H1 (cell line): ENCODE data around the gene PACSIN2. TPM values are rescaled to one million over a fixed set of nuclear protein-coding genes. Genes with fewer than 3 reads are reported as not detected.

Source experiments
- CTCF ChIA-PET: fragments of 300-600 bp; sonication (Branson Sonifier 250); formaldehyde crosslinking; loops from one replicate; lab custom pipeline; 2021; ENCODE audit not compliant: partially characterized antibody; lab: Charles Lee
- POLR2A ChIA-PET: fragments of 300-600 bp; sonication (Branson Sonifier 250); formaldehyde crosslinking; loops from one replicate; lab custom pipeline; 2021; ENCODE audit warnings: inconsistent platforms; ENCODE audit not compliant: partially characterized antibody; lab: Charles Lee
- DNase-seq, 2 experiments: peaks; one replicate each; pipeline versions ENCODE4 v3.0.0 to v3.0.0-alpha.2; 2010 to 2022; ENCODE audit warnings: low spot score in 2 of 2, low read depth in 1 of 2, mixed read lengths in 1 of 2
- FAIRE-seq: peaks from 2 replicates; lab custom pipeline; 2011; peaks lifted over from hg19 to GRCh38; lab: Jason Lieb, UNC
- H2AFZ ChIP-seq: 2 replicates; pipeline ENCODE4 v1.8.1; 2012; ENCODE audit warnings: low read length, inconsistent platforms
- H2AK5ac ChIP-seq: 2 replicates; pipeline ENCODE4 v1.6.1; 2013; ENCODE audit warnings: low read depth, low read length
- H2BK120ac ChIP-seq: replicated peaks from 2 replicates; pipeline ENCODE3; 2013; ENCODE audit warnings: low read depth, low read length, inconsistent platforms
- H2BK12ac ChIP-seq: 2 replicates; pipeline ENCODE4 v1.6.1; 2013; ENCODE audit warnings: low read depth, low read length
- H2BK15ac ChIP-seq: 2 replicates; pipeline ENCODE4 v1.6.1; 2013; ENCODE audit warnings: low read length
- H2BK20ac ChIP-seq: 2 replicates; pipeline ENCODE4 v1.6.1; 2013; ENCODE audit warnings: low read length
- H2BK5ac ChIP-seq: 2 replicates; pipeline ENCODE4 v1.6.1; 2013; ENCODE audit warnings: low read depth, low read length
- H3K14ac ChIP-seq: 2 replicates; pipeline ENCODE4 v1.6.1; 2013; ENCODE audit warnings: inconsistent platforms; ENCODE audit not compliant: insufficient read length
- H3K18ac ChIP-seq: 2 replicates; pipeline ENCODE4 v1.6.1; 2013; ENCODE audit warnings: low read length; ENCODE audit errors: extremely low read depth
- H3K23ac ChIP-seq: 2 replicates; pipeline ENCODE4 v1.6.1; 2013; ENCODE audit warnings: inconsistent platforms; ENCODE audit not compliant: insufficient read length
- H3K23me2 ChIP-seq: 2 replicates; pipeline ENCODE4 v1.6.1; 2013; ENCODE audit warnings: low read depth, low read length
- H3K27ac ChIP-seq: 2 replicates; pipeline ENCODE4 v1.6.1; 2011; ENCODE audit warnings: low read depth, low read length, inconsistent platforms
- H3K27me3 ChIP-seq, 4 experiments: replicated peaks in 1 of 4; 1 replicate in 1 of 4; 2 replicates in 3 of 4; pipeline versions ENCODE4 v1.6.1 to v1.8.1; 2011 to 2013; ENCODE audit warnings: low read length in 3 of 4, mild to moderate bottlenecking in 3 of 4, inconsistent platforms in 2 of 4, mixed read lengths in 2 of 4, moderate library complexity in 1 of 4; ENCODE audit not compliant: control insufficient read depth in 3 of 4, insufficient read depth in 3 of 4; ENCODE audit errors: extremely low read depth in 1 of 4
- H3K36me3 ChIP-seq, 4 experiments: 2 replicates each; pipeline versions ENCODE4 v1.6.1 to v1.8.1; 2011 to 2013; ENCODE audit warnings: mild to moderate bottlenecking in 4 of 4, low read length in 3 of 4, moderate library complexity in 2 of 4, control low read depth in 1 of 4, inconsistent platforms in 1 of 4; ENCODE audit not compliant: insufficient read depth in 4 of 4, control insufficient read depth in 2 of 4
- H3K4ac ChIP-seq: replicated peaks from 2 replicates; pipeline ENCODE3; 2013; ENCODE audit warnings: low read length, low read depth, mixed read lengths, inconsistent platforms; ENCODE audit not compliant: insufficient read length
- H3K4me1 ChIP-seq, 4 experiments: replicated peaks in 1 of 4; 1 replicate in 1 of 4; 2 replicates in 3 of 4; pipeline versions ENCODE4 v1.6.1 to v1.8.1; 2011 to 2013; ENCODE audit warnings: low read length in 3 of 4, inconsistent platforms in 2 of 4, mixed read lengths in 1 of 4; ENCODE audit not compliant: insufficient read depth in 4 of 4, control insufficient read depth in 3 of 4
- H3K4me2 ChIP-seq, 2 experiments: 2 replicates each; pipeline versions ENCODE4 v1.6.1 to v1.8.1; 2011 to 2013; ENCODE audit warnings: low read depth in 2 of 2, low read length in 2 of 2, control low read depth in 1 of 2, inconsistent platforms in 1 of 2, mild to moderate bottlenecking in 1 of 2; ENCODE audit not compliant: insufficient read depth in 1 of 2
- H3K4me3 ChIP-seq, 4 experiments: fragments of 200-600, 300-600 bp in 1 of 4; sonication (generic), shearing (Covaris generic), sonication (Bioruptor Twin) in 1 of 4; 2 replicates each; pipeline versions ENCODE4 v1.5.1 to v1.8.1; 2011 to 2016; ENCODE audit warnings: low read length in 4 of 4, low read depth in 3 of 4, control low read depth in 2 of 4, inconsistent platforms in 2 of 4, mild to moderate bottlenecking in 2 of 4, mixed read lengths in 1 of 4, moderate library complexity in 1 of 4; ENCODE audit not compliant: insufficient read depth in 2 of 4; ENCODE audit errors: extremely low read depth in 1 of 4
- H3K56ac ChIP-seq: replicated peaks from 2 replicates; pipeline ENCODE3; 2013; ENCODE audit warnings: low read depth, mild to moderate bottlenecking, mixed read lengths, low read length, inconsistent platforms; ENCODE audit not compliant: insufficient read length
- H3K79me1 ChIP-seq: 2 replicates; pipeline ENCODE4 v1.6.1; 2013; ENCODE audit warnings: low read depth, low read length, control low read depth
- H3K79me2 ChIP-seq, 2 experiments: 2 replicates each; pipeline versions ENCODE4 v1.6.1 to v1.8.1; 2012 to 2013; ENCODE audit warnings: low read length in 2 of 2, mild to moderate bottlenecking in 2 of 2, inconsistent platforms in 1 of 2; ENCODE audit not compliant: insufficient read depth in 2 of 2, control insufficient read depth in 1 of 2
- H3K9ac ChIP-seq, 4 experiments: replicated peaks in 1 of 4; 1 replicate in 1 of 4; 2 replicates in 3 of 4; pipeline versions ENCODE4 v1.6.1 to v1.8.1; 2011 to 2013; ENCODE audit warnings: low read depth in 3 of 4, low read length in 3 of 4, control low read depth in 2 of 4, mild to moderate bottlenecking in 2 of 4, moderate library complexity in 2 of 4, inconsistent platforms in 1 of 4; ENCODE audit errors: extremely low read depth in 1 of 4
- H3K9me3 ChIP-seq, 2 experiments: 2 replicates each; pipeline versions ENCODE4 v1.6.1 to v1.8.1; 2012 to 2013; ENCODE audit warnings: mild to moderate bottlenecking in 2 of 2, moderate library complexity in 2 of 2, control low read depth in 1 of 2, inconsistent platforms in 1 of 2, low read depth in 1 of 2, low read length in 1 of 2, mixed read lengths in 1 of 2; ENCODE audit not compliant: insufficient read depth in 2 of 2
- H4K20me1 ChIP-seq, 2 experiments: replicated peaks in 1 of 2; 2 replicates each; pipeline versions ENCODE3 to v1.8.1; 2011 to 2013; ENCODE audit warnings: inconsistent platforms in 2 of 2, low read length in 2 of 2, mild to moderate bottlenecking in 1 of 2; ENCODE audit not compliant: insufficient read depth in 2 of 2, control insufficient read depth in 1 of 2
- H4K5ac ChIP-seq: 2 replicates; pipeline ENCODE4 v1.6.1; 2013; ENCODE audit warnings: low read length, low read depth, mixed read lengths, inconsistent platforms; ENCODE audit not compliant: insufficient read length
- H4K8ac ChIP-seq: 2 replicates; pipeline ENCODE4 v1.8.0; 2013; ENCODE audit warnings: mild to moderate bottlenecking, moderate library complexity, low read length, inconsistent platforms; ENCODE audit not compliant: insufficient read depth; ENCODE audit errors: extremely low read depth
- H4K91ac ChIP-seq: replicated peaks from 2 replicates; pipeline ENCODE3; 2013; ENCODE audit warnings: low read length, mixed read lengths, inconsistent platforms; ENCODE audit not compliant: insufficient read length
- CEBPB ChIP-seq: IDR thresholded peaks from 2 replicates; pipeline ENCODE4 v1.6.1; 2012; ENCODE audit warnings: low read depth, low read length
- CHD2 ChIP-seq: IDR thresholded peaks from 2 replicates; pipeline ENCODE4 v1.6.1; 2012; ENCODE audit warnings: low read length, improper control_type of control experiment
- EZH2 ChIP-seq: fragments of 200-600 bp; sonication (generic); IDR thresholded peaks from 2 replicates; pipeline ENCODE4 v1.7.1; 2012; ENCODE audit warnings: low read depth, mild to moderate bottlenecking, moderate library complexity, low read length, inconsistent platforms; ENCODE audit not compliant: severe bottlenecking
- FOSL1 ChIP-seq: IDR thresholded peaks from 2 replicates; pipeline ENCODE4 v1.6.1; 2011; ENCODE audit warnings: mild to moderate bottlenecking, low read depth, low read length, moderate library complexity; ENCODE audit not compliant: insufficient read depth
- GTF2F1 ChIP-seq: IDR thresholded peaks from 2 replicates; pipeline ENCODE4 v1.6.1; 2012; ENCODE audit warnings: low read depth, low read length, improper control_type of control experiment, borderline replicate concordance
- KDM1A ChIP-seq: fragments of 200-600, 300-600 bp; sonication (generic); IDR thresholded peaks from 2 replicates; pipeline ENCODE4 v1.7.1; 2016; ENCODE audit warnings: mild to moderate bottlenecking, low read length, borderline replicate concordance
- RFX5 ChIP-seq: IDR thresholded peaks from 2 replicates; pipeline ENCODE4 v1.6.1; 2011; ENCODE audit warnings: low read depth, low read length, improper control_type of control experiment, borderline replicate concordance
- RNF2 ChIP-seq: fragments of 200-900, 300-1000 bp; sonication (generic); IDR thresholded peaks from 2 replicates; pipeline ENCODE4 v1.7.1; 2016; ENCODE audit warnings: borderline replicate concordance, low read depth, mild to moderate bottlenecking, antibody characterized with exemption, low read length; ENCODE audit not compliant: poor library complexity, severe bottlenecking; ENCODE audit errors: missing control alignments
- SIX5 ChIP-seq: IDR thresholded peaks from 2 replicates; pipeline ENCODE4 v1.6.1; 2011; ENCODE audit warnings: mild to moderate bottlenecking, low read depth, low read length
- SP4 ChIP-seq: IDR thresholded peaks from 2 replicates; pipeline ENCODE4 v1.6.1; 2012; ENCODE audit warnings: low read length, inconsistent platforms
- WGBS, 2 experiments: shearing (Covaris generic) in 1 of 2; methylation state at CpG; one replicate each; pipeline versions ENCODE4 v1.1.6 to v1.1.7; 2013 to 2015; ENCODE audit warnings: low lambda C conversion rate in 2 of 2, mixed read lengths in 2 of 2, inconsistent platforms in 1 of 2, low coverage in 1 of 2, missing lambda C conversion rate in 1 of 2; ENCODE audit not compliant: insufficient replicate concordance in 2 of 2, insufficient coverage in 1 of 2, insufficient read length in 1 of 2; ENCODE audit errors: extremely low coverage in 1 of 2, missing lambda C conversion rate in 1 of 2; 5-methylcytosine and 5-hydroxymethylcytosine counted together
- polyA plus RNA-seq, 7 experiments: library from polyadenylated mRNA; depleted of rRNA in 3 of 7; stranded (reverse) in 5 of 7; unstranded in 2 of 7; fragments of >200 nt in 5 of 7; fragments of 200-250 nt in 2 of 7; gene quantifications; 1 replicate in 5 of 7; 2 replicates in 1 of 7; 4 replicates in 1 of 7; pipeline versions ENCODE4 v1.2.1 to v1.2.3, GENCODE V29; 2011 to 2013; ENCODE audit warnings: missing spikeins in 2 of 7, mixed read lengths in 2 of 7
- total RNA-seq: library from RNA; stranded (reverse); fragmentation: NEBNext Ultra II Directional; extraction: Animal tissue kit (Norgen Biotek cat#: 25700); gene quantifications from 2 replicates; pipeline ENCODE4 v1.2.1, GENCODE V29; 2021
- TF ChIP-seq, protein P1 (sequence below), 3 experiments: IDR thresholded peaks; 1 replicate in 2 of 3; 2 replicates in 1 of 3; pipeline versions ENCODE4 v1.5.1 to v1.6.1; 2011; ENCODE audit warnings: low read length in 3 of 3, mild to moderate bottlenecking in 3 of 3, inconsistent platforms in 2 of 3, low read depth in 1 of 3, moderate library complexity in 1 of 3; ENCODE audit not compliant: insufficient read depth in 1 of 3; ENCODE audit errors: control extremely low read depth in 1 of 3

Gene PACSIN2
- total and polyA plus RNA-seq, 2 of the 8 experiments (the other 6 are each of a cell fraction or from before 2014, with no cell fraction given): 44.8 to 64.2 TPM

DNA sequence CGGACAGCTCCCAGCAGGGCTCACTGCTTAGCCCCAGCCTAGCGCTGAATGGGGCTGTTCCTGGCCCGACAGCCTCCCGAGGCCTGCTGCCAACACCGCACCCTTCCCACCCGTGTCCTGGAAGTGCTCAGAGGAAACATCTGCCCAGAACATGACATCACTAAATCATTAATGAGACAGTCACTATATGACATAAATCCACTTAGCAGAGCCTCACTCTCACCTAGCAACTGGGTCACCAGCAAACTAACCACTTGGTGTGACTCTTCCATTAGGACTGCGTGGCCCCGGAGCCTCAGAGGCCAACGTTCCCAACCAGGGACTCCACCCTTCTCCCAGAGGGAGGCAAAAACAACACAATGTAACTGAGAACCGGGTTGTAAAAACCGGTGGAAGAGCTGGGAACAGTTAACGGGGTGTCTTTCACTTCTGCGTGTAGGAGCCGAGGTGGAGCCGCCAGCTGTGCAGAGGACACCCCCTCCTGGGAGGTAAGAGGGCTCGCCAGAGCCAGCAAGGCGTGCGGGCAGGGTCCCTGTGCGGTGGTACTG, 21.4 kb upstream of the PACSIN2 start:
- ChIA-PET POLR2A (interaction anchor here (1.7 kb wide), 1 partner anchor 22 kb away, joined by 6 read pairs; the partner anchor contains the start of gene PACSIN2), CTCF (interaction anchor here (0.9 to 1.4 kb wide), 3 partner anchors 14 to 141 kb away, joined by 3 to 5 read pairs (median 3); no protein-coding TSS in a partner anchor)
- H3K4me2 ChIP-seq: no peak overlapping the region
- no peak overlapping the region for H2AFZ ChIP-seq
- no peak overlapping the region for H3K18ac ChIP-seq
- no peak overlapping the region for H2BK120ac ChIP-seq
- H4K8ac ChIP-seq: no peak overlapping the region
- no peak overlapping the region for H2AK5ac ChIP-seq
- H3K4me3 ChIP-seq: no peak overlapping the region
- H3K23me2 ChIP-seq: no peaks in the 10 kb centered on the region
- 94% methylated on average over 19 of the region's 19 CpGs; no CpG with 5 or more reads in 1 of the 2 experiments for WGBS, 2 experiments
- no peak overlapping the region for H3K4ac ChIP-seq
- no peaks in the 10 kb centered on the region for H3K36me3 ChIP-seq
- no peak overlapping the region for H2BK20ac ChIP-seq
- no peaks in the 10 kb centered on the region for H3K79me1 ChIP-seq
- no peak overlapping the region for H3K27ac ChIP-seq
- H3K9me3 ChIP-seq: no peaks in the 10 kb centered on the region; a peak in 1 of 4 replicates
- no peaks in the 10 kb centered on the region; a peak in 2 of 7 replicates for H3K4me1 ChIP-seq
- H2BK5ac ChIP-seq: no peak overlapping the region
- no peak for DNase-seq
- H3K79me2 ChIP-seq: no peaks in the 10 kb centered on the region
- H4K91ac ChIP-seq: no peak overlapping the region
- H3K56ac ChIP-seq: no peak overlapping the region
- H3K27me3 ChIP-seq: no peaks in the 10 kb centered on the region
- no peak overlapping the region for H3K9ac ChIP-seq
- no peak overlapping the region for H3K23ac ChIP-seq
- H2BK12ac ChIP-seq: no peak overlapping the region
- no peak overlapping the region for H3K14ac ChIP-seq
- H4K20me1 ChIP-seq: no peaks in the 10 kb centered on the region
- H4K5ac ChIP-seq: no peak overlapping the region
- peak; percentile 71 for FAIRE-seq
- no peak overlapping the region for H2BK15ac ChIP-seq
- TF ChIP-seq FOSL1 (no peak), KDM1A (no peak), SIX5 (no peak), EZH2 (no peak), GTF2F1 (no peak), RFX5 (no peak), CHD2 (no peak), RNF2 (no peak), CEBPB (no peak), SP4 (no peak)
- TF ChIP-seq, protein P1, sequence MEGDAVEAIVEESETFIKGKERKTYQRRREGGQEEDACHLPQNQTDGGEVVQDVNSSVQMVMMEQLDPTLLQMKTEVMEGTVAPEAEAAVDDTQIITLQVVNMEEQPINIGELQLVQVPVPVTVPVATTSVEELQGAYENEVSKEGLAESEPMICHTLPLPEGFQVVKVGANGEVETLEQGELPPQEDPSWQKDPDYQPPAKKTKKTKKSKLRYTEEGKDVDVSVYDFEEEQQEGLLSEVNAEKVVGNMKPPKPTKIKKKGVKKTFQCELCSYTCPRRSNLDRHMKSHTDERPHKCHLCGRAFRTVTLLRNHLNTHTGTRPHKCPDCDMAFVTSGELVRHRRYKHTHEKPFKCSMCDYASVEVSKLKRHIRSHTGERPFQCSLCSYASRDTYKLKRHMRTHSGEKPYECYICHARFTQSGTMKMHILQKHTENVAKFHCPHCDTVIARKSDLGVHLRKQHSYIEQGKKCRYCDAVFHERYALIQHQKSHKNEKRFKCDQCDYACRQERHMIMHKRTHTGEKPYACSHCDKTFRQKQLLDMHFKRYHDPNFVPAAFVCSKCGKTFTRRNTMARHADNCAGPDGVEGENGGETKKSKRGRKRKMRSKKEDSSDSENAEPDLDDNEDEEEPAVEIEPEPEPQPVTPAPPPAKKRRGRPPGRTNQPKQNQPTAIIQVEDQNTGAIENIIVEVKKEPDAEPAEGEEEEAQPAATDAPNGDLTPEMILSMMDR (IDR thresholded peaks at IDR 0.05; ENCODE audit: control extremely low read depth in 1 of 3, insufficient read depth in 1 of 3, low read depth in 1 of 3, low read length in 3 of 3): no peak
